GM19043 (cell line): Measurements from ENCODE around the gene SYT8.

Experiments
- ATAC-seq: cut with Tn5 transposase; IDR thresholded peaks from one replicate; pipeline ENCODE4 v1.9.1; 2021; ENCODE audit warnings: low read depth; ENCODE audit not compliant: unreplicated experiment

The SYT8 gene

GRCh38 chr11:1817511-1817910 lies 17.3 kb upstream of the SYT8 start:
- no peak for ATAC-seq

GRCh38 chr11:1819074-1819473 lies 15.7 kb upstream of the SYT8 start:
- no peak for ATAC-seq

GRCh38 chr11:1820463-1821325 lies 14.1 kb upstream of the SYT8 start:
- ATAC-seq = no peak

GRCh38 chr11:1821562-1821961 lies 13.2 kb upstream of the SYT8 start:
- no peak for ATAC-seq

- no peak for ATAC-seq
Observed at GRCh38 chr11:1822648-1823375, 12.0 kb upstream of the SYT8 start.

GRCh38 chr11:1823376-1824220 lies 11.2 kb upstream of the SYT8 start:
- no peak for ATAC-seq

GRCh38 chr11:1824221-1825038 lies 10.4 kb upstream of the SYT8 start:
- no peak for ATAC-seq

- ATAC-seq = no peak
Observed at GRCh38 chr11:1825039-1825740, 9.6 kb upstream of the SYT8 start.

- ATAC-seq = no peak
Observed at GRCh38 chr11:1825785-1826451, 8.9 kb upstream of the SYT8 start.

GRCh38 chr11:1826552-1827094 lies 8.2 kb upstream of the SYT8 start:
- no peak for ATAC-seq

GRCh38 chr11:1827095-1827813 lies 7.5 kb upstream of the SYT8 start:
- ATAC-seq = no peak

GRCh38 chr11:1827931-1828330 lies 6.9 kb upstream of the SYT8 start:
- ATAC-seq = no peak

- ATAC-seq = no peak
Observed at GRCh38 chr11:1828542-1828941, 6.2 kb upstream of the SYT8 start.

GRCh38 chr11:1829039-1829820 lies 5.6 kb upstream of the SYT8 start:
- ATAC-seq = no peak

- ATAC-seq = no peak
Observed at GRCh38 chr11:1830004-1830321, 4.8 kb upstream of the SYT8 start.

- ATAC-seq = no peak
Observed at GRCh38 chr11:1830322-1831223, 4.2 kb upstream of the SYT8 start.
